ENCODE data around the gene PTH1R. TPM values are rescaled to one million over a fixed set of nuclear protein-coding genes. Genes with fewer than 3 reads are reported as not detected.

The PTH1R gene
- total RNA-seq, 2 experiments from 2014 or later, result not detected

DNA sequence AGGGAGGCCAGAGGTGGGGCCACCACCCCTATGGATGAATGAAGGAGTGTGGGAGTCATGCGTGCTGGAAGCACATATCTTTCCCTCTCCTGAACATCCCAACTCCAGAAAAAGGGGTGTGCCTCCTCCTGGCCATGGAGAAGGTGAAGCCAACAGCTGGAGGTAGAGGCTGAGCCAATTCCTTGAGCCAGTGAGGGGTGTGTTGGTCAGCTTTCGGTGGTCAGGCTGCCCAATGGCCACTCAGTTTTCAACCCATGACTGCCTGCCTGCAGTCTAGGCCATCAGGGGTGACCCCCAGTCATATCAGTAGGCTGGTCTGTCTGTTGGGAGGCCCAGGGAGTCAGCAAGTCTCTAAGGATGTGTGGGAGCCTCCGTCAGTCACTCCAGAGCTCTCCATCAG is 13.6 kb downstream of the PTH1R start:
- intact Hi-C loops (cut with micrococcal nuclease), result no loop called here
- Mint-ChIP-seq H3K27me3 (ENCODE audit: low read depth) (peaks cover 29% of the 10 kb centered on the region), H3K4me1 (ENCODE audit: low read depth) (peaks cover 4% of the 10 kb centered on the region), H3K36me3 (ENCODE audit: low read depth) (no peaks in the 10 kb centered on the region), H3K27ac (no peak overlapping the region), H3K9me3 (no peaks in the 10 kb centered on the region), H3K4me3 (no peak overlapping the region)
- CTCF ChIA-PET, result no interaction called here
- no peak for DNase-seq

DNA sequence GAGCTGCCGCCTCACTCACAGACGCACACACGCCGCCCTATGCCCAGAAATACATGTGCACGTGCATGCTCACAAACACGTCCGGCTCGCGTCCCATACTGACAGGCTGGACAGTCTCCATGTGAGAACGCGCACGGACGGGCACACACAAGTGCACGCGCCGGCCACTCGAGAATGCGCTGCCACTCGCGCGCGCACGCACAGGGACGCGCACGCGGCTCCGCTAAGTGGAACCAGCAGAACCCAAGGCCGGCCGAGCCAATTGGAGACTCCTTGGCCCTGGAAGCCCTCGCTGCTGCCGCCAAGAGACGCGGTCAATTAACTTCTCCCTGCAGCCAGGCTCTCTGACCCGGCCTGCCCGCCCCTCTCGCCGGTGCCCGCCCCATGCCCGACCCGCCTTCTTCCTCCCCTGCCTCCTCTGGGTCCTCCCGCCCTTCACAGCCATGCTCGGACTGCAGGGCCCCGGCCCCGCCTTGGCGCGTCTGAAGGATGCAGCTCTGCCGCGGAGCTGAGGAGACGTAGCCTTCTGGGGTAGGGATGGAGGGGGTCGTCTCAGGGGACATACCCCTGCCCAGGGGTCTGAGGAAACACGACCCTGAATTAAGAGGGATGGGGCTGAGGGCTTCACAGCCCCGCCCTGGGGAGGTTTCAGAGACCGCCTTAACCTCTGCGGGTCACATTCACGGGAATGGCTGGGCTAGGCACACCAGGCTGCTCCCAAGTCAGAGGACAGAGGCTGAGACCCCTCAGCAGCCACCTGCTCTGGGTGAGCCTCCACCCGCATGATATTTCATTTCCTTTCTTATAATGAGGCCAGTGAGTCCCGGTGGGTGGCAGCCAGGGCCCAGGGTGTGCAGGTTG is 15.0 kb downstream of the PTH1R start:
- no peak for DNase-seq
- intact Hi-C loops (cut with micrococcal nuclease), result no loop called here
- Mint-ChIP-seq H3K9me3 (no peaks in the 10 kb centered on the region), H3K36me3 (ENCODE audit: low read depth) (no peaks in the 10 kb centered on the region), H3K27ac (no peak overlapping the region), H3K4me1 (ENCODE audit: low read depth) (peaks cover 4% of the 10 kb centered on the region), H3K27me3 (ENCODE audit: low read depth) (peaks cover 29% of the 10 kb centered on the region), H3K4me3 (peak overlapping the region; percentile 39)
- CTCF ChIA-PET, result interaction anchor here (1.0 kb wide), 1 partner anchor 26 kb away, joined by 4 read pairs; no protein-coding TSS in a partner anchor

DNA sequence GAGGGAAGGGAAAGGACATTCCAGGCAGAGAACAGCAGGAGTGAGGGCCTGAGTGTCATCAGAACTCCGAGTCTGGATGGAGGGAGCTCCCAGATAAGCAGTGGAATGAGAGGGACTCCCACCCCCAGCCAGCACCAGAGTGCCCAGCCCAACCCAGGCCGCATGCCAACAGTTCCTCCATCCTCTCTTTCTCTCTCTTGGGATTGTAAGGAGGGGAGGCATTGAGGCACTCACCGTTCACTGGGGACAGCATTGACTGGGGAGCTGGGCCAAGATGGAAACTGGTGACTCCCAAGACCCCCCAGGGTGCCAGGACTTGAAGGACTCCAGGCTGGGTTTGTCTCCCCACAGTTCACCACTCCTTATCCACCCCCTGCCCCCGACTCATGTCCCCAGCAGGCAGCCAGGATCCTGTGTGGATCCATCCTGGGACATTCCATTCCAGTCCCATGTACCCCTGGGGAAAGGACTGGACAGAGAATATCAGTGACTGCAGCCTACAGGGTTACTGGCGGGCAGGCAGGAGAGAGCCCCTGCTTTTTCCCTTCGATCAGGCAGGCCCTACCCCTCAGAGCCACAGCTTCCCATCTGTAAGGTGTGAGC is 15.7 kb downstream of the PTH1R start:
- Mint-ChIP-seq H3K9me3 (no peaks in the 10 kb centered on the region), H3K4me1 (ENCODE audit: low read depth) (peaks cover 4% of the 10 kb centered on the region), H3K27me3 (ENCODE audit: low read depth) (peaks cover 35% of the 10 kb centered on the region), H3K36me3 (ENCODE audit: low read depth) (no peaks in the 10 kb centered on the region), H3K27ac (no peak overlapping the region), H3K4me3 (no peak overlapping the region)
- intact Hi-C loops (cut with micrococcal nuclease), result no loop called here
- DNase-seq, result no peak
- CTCF ChIA-PET, result interaction anchor here (1.0 to 4.2 kb wide), 2 partner anchors 27 kb away, joined by 4 to 22 read pairs; no protein-coding TSS in a partner anchor

DNA sequence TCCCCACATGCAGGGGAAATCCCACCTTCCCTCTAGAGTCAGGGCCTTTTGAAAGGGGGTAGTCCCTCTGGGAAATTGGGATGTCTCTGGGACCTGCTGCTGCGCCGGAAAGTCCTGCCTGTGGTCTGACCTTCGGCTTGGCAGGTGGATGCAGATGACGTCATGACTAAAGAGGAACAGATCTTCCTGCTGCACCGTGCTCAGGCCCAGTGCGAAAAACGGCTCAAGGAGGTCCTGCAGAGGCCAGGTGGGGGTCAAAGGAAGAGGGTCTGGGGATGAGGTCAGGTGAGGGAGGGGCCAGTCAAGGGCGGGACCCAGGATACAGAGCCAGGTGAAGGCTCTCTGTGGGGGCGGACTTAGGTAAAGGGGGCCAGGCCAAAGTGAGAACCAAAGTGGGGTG is 16.2 kb downstream of the PTH1R start:
- no peak overlapping the region for H3K4me3 Mint-ChIP-seq
- CTCF ChIA-PET, result interaction anchor here (4.2 kb wide), 1 partner anchor 27 kb away, joined by 22 read pairs; no protein-coding TSS in a partner anchor

DNA sequence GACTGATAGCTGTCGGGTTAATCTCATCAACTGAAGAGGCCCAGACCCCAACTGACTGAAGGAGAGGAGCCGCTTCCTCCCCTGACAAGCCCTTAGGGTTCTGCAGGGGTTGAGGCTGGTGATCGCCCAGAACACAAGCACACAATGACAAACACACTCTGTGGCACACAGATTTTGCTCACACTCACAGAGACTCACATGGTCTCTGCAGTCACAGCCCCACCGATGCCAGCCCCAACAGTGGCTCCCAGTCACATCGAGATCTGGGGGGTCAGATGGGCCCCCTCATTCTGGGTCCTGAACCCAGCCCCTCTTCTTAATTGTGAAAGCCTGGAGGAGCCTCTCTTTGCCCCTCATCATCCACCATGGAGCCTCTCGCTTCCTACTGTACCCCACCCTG is 16.7 kb downstream of the PTH1R start:
- H3K9me3 Mint-ChIP-seq, result no peaks in the 10 kb centered on the region
- peaks cover 43% of the 10 kb centered on the region for H3K27me3 Mint-ChIP-seq (ENCODE audit: low read depth)
- H3K36me3 Mint-ChIP-seq (ENCODE audit: low read depth), result no peaks in the 10 kb centered on the region
- CTCF ChIA-PET, result interaction anchor here (0.7 to 4.2 kb wide), 6 partner anchors 15 to 848 kb away, joined by 3 to 22 read pairs (median 4); no protein-coding TSS in a partner anchor
- H3K27ac Mint-ChIP-seq, result no peak overlapping the region
- intact Hi-C loops (cut with micrococcal nuclease), result loop anchor here (2.0 kb wide), 1 partner anchor 27 kb away; no protein-coding TSS in a partner anchor
- H3K4me1 Mint-ChIP-seq (ENCODE audit: low read depth), result peaks cover 6% of the 10 kb centered on the region
- DNase-seq, result no peak
- H3K4me3 Mint-ChIP-seq, result no peak overlapping the region

More for the DNA sequence above, 16.2 kb downstream of the PTH1R start:
- Mint-ChIP-seq H3K27ac (no peak overlapping the region), H3K9me3 (no peaks in the 10 kb centered on the region), H3K27me3 (ENCODE audit: low read depth) (peaks cover 38% of the 10 kb centered on the region), H3K4me1 (ENCODE audit: low read depth) (peaks cover 4% of the 10 kb centered on the region), H3K36me3 (ENCODE audit: low read depth) (no peaks in the 10 kb centered on the region)
- DNase-seq, result no peak
- intact Hi-C loops (cut with micrococcal nuclease), result loop anchor here (2.0 kb wide), 1 partner anchor 27 kb away; no protein-coding TSS in a partner anchor

DNA sequence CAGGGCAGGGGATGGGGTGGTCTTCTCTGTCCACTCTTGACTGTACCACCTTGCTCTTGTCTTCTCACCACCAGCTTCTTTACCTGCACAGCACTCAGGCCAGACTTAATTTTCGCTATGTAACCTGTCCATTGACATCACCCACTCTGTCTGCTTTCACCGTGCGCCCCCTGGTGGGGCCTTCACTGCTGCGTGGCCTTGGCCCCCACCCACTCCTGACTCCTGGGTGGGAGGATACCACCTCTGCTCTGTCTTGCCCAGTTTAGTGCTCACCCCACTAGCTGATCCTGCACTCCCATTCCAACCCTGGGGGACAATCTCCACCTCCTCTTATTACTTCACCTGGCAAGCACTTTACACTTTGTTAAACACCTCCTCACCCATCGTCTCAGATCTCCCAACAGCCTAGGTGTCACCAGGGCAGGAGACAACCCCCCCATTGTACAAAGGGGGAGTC is 17.7 kb downstream of the PTH1R start:
- no peaks in the 10 kb centered on the region for H3K36me3 Mint-ChIP-seq (ENCODE audit: low read depth)
- no peak overlapping the region for H3K27ac Mint-ChIP-seq
- H3K9me3 Mint-ChIP-seq, result no peaks in the 10 kb centered on the region
- peak; percentile 81 for DNase-seq
- peaks cover 6% of the 10 kb centered on the region for H3K4me1 Mint-ChIP-seq (ENCODE audit: low read depth)
- H3K4me3 Mint-ChIP-seq, result no peak overlapping the region
- intact Hi-C loops (cut with micrococcal nuclease), result loop anchor here (1.0 to 2.0 kb wide), 3 partner anchors 28 to 232 kb away; no protein-coding TSS in a partner anchor
- H3K27me3 Mint-ChIP-seq (ENCODE audit: low read depth), result peaks cover 43% of the 10 kb centered on the region
- CTCF ChIA-PET, result interaction anchor here (0.7 to 4.2 kb wide), 14 partner anchors 10 to 847 kb away, joined by 3 to 22 read pairs (median 4); partner anchors contain the start of genes MYL3 and PTH1R

DNA sequence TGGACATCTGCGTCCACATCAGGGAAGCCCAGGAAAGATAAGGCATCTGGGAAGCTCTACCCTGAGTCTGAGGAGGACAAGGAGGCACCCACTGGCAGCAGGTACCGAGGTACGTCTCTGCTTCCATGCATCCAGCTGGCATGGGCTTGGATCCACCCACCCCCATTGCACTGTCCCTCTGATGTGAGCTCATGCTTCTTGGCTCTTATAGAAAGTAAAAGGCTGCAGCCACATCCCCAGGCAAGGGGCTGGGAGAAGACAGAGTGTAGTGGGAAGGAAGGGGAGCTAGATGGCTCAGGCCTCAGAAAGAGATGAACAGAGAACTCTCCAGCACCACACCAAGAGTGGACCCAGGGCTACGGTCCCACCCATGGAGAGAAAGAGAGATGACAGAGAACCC is 18.2 kb downstream of the PTH1R start:
- intact Hi-C loops (cut with micrococcal nuclease), result loop anchor here (1.0 to 2.0 kb wide), 3 partner anchors 29 to 232 kb away; no protein-coding TSS in a partner anchor
- Mint-ChIP-seq H3K27ac (no peak overlapping the region), H3K36me3 (ENCODE audit: low read depth) (no peaks in the 10 kb centered on the region), H3K27me3 (ENCODE audit: low read depth) (peaks cover 41% of the 10 kb centered on the region), H3K4me1 (ENCODE audit: low read depth) (peaks cover 6% of the 10 kb centered on the region), H3K9me3 (no peaks in the 10 kb centered on the region), H3K4me3 (no peak overlapping the region)
- CTCF ChIA-PET, result interaction anchor here (0.6 to 4.2 kb wide), 10 partner anchors 10 to 437 kb away, joined by 3 to 22 read pairs (median 6); partner anchors contain the start of gene MYL3
- no peak for DNase-seq

DNA sequence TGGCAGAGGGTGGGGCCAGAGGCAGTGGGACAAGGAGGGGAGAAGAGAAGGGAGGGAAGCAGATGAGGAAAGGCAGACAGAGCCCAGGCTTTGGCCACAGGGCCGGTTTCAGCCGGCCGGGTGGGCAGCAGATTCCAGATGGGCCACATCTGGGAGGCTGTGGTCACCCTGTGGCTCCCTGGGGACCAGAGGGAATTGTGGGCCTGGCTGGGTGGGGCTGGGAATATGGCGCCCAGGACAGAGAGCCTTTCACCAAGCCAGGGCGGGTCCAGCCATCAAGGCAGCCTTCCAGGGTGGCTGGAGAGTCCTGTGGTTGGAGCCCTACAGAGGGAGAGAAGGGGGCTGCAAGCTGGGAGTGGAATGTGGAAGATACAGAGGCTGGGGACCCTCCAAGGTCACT is 18.9 kb downstream of the PTH1R start:
- H3K27ac Mint-ChIP-seq, result no peak overlapping the region
- H3K4me3 Mint-ChIP-seq, result no peak overlapping the region
- peaks cover 6% of the 10 kb centered on the region for H3K4me1 Mint-ChIP-seq (ENCODE audit: low read depth)
- H3K36me3 Mint-ChIP-seq (ENCODE audit: low read depth), result no peaks in the 10 kb centered on the region
- DNase-seq, result no peak
- CTCF ChIA-PET, result interaction anchor here (0.6 to 4.2 kb wide), 5 partner anchors 16 to 427 kb away, joined by 3 to 22 read pairs (median 7); no protein-coding TSS in a partner anchor
- H3K27me3 Mint-ChIP-seq (ENCODE audit: low read depth), result peaks cover 38% of the 10 kb centered on the region
- intact Hi-C loops (cut with micrococcal nuclease), result no loop called here
- no peaks in the 10 kb centered on the region for H3K9me3 Mint-ChIP-seq

DNA sequence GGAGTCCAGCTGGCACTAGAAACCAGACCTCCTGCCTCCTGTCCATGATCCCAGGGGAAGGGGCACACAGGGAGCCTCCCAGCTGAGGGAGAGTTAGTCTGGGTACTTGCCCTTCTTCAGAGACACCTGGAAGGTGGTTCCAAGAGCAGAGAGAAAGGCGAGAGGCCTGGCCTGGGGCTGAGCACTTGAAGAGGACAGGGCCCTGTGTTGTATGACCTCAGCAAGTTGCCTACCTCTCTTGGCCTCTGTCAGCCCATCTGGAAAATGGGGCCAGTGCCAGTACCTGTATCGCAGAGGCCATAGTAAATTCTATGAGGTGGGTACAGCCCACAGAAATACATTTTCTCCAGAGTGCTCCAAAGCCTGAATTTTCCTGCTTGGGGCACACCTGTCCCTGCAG is 19.5 kb downstream of the PTH1R start:
- Mint-ChIP-seq H3K4me1 (ENCODE audit: low read depth) (peaks cover 6% of the 10 kb centered on the region), H3K9me3 (no peaks in the 10 kb centered on the region), H3K27me3 (ENCODE audit: low read depth) (peaks cover 32% of the 10 kb centered on the region), H3K36me3 (ENCODE audit: low read depth) (no peaks in the 10 kb centered on the region), H3K4me3 (no peak overlapping the region), H3K27ac (no peak overlapping the region)
- DNase-seq, result no peak
- CTCF ChIA-PET, result interaction anchor here (0.5 to 4.2 kb wide), 2 partner anchors 30 to 82 kb away, joined by 3 to 22 read pairs; no protein-coding TSS in a partner anchor
- intact Hi-C loops (cut with micrococcal nuclease), result no loop called here

DNA sequence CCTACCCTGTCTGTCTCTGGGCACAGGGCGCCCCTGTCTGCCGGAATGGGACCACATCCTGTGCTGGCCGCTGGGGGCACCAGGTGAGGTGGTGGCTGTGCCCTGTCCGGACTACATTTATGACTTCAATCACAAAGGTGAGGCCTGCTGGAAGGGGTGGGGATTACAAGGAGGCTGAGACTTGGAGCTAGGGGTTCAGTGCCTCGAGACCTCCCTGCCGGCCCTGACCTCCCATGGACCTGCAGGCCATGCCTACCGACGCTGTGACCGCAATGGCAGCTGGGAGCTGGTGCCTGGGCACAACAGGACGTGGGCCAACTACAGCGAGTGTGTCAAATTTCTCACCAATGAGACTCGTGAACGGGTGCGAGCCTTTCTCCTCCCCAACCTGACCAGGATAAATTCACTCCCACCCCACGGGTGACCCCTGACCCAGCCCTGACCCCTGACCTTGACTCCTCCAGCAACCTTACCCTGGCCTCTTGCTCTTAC is 20.4 kb downstream of the PTH1R start:
- Mint-ChIP-seq H3K36me3 (ENCODE audit: low read depth) (no peaks in the 10 kb centered on the region), H3K9me3 (no peaks in the 10 kb centered on the region), H3K27me3 (ENCODE audit: low read depth) (peaks cover 24% of the 10 kb centered on the region), H3K4me3 (no peak overlapping the region), H3K4me1 (ENCODE audit: low read depth) (peaks cover 3% of the 10 kb centered on the region), H3K27ac (no peak overlapping the region)
- intact Hi-C loops (cut with micrococcal nuclease), result no loop called here
- CTCF ChIA-PET, result interaction anchor here (1.1 to 4.2 kb wide), 3 partner anchors 12 to 192 kb away, joined by 3 to 22 read pairs (median 5); no protein-coding TSS in a partner anchor
- DNase-seq, result no peak

DNA sequence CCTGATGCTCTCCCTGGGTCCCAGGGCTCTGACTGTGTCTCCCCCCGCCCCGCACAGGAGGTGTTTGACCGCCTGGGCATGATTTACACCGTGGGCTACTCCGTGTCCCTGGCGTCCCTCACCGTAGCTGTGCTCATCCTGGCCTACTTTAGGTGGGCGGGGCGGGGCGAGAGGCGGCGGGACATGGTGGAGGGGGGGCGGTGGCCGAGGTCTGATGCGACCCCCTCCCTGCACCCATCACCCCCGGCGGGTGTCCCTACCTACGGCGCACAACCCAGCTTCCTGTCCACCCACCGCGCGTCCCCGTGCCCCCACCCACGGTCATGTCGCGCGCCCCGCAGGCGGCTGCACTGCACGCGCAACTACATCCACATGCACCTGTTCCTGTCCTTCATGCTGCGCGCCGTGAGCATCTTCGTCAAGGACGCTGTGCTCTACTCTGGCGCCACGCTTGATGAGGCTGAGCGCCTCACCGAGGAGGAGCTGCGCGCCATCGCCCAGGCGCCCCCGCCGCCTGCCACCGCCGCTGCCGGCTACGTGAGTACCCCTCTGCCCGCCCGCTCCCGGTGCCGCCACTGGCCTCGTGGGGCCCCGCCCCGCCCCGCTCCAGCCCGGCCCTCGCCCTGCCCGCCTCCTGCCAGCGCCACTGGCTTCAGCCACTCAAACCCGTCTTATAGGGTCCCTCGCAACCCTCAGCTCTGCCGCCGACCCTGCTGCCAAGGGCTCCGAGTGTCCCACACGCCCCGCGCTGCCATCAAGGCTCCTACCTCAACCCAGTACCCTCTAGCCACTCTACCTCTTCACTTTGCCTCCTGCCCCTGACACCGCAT is 21.0 kb downstream of the PTH1R start:
- CTCF ChIA-PET, result interaction anchor here (1.1 to 1.6 kb wide), 2 partner anchors 11 to 193 kb away, joined by 3 to 5 read pairs; no protein-coding TSS in a partner anchor
- Mint-ChIP-seq H3K9me3 (no peaks in the 10 kb centered on the region), H3K4me3 (no peak overlapping the region), H3K36me3 (ENCODE audit: low read depth) (no peaks in the 10 kb centered on the region), H3K27ac (no peak overlapping the region), H3K27me3 (ENCODE audit: low read depth) (peaks cover 19% of the 10 kb centered on the region), H3K4me1 (ENCODE audit: low read depth) (peaks cover 3% of the 10 kb centered on the region)
- intact Hi-C loops (cut with micrococcal nuclease), result no loop called here
- no peak for DNase-seq

Measured in activated naive CD4-positive, alpha-beta T cell treated with anti-CD3 and anti-CD28 coated beads for 36 hours (primary cell).